HG03039 (cell line): ENCODE results near the gene ZFAND2A.
"Not testable (repeated sequence)": the region's sequence is repeated elsewhere in the genome, so short reads cannot be mapped to it uniquely, and the experiment has no call there.

Experiments
- ATAC-seq: cut with Tn5 transposase; IDR thresholded peaks from one replicate; pipeline ENCODE4 v1.9.1; 2021; ENCODE audit warnings: mild to moderate bottlenecking, moderate library complexity; ENCODE audit not compliant: unreplicated experiment

The ZFAND2A gene, protein sequence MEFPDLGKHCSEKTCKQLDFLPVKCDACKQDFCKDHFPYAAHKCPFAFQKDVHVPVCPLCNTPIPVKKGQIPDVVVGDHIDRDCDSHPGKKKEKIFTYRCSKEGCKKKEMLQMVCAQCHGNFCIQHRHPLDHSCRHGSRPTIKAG

DNA sequence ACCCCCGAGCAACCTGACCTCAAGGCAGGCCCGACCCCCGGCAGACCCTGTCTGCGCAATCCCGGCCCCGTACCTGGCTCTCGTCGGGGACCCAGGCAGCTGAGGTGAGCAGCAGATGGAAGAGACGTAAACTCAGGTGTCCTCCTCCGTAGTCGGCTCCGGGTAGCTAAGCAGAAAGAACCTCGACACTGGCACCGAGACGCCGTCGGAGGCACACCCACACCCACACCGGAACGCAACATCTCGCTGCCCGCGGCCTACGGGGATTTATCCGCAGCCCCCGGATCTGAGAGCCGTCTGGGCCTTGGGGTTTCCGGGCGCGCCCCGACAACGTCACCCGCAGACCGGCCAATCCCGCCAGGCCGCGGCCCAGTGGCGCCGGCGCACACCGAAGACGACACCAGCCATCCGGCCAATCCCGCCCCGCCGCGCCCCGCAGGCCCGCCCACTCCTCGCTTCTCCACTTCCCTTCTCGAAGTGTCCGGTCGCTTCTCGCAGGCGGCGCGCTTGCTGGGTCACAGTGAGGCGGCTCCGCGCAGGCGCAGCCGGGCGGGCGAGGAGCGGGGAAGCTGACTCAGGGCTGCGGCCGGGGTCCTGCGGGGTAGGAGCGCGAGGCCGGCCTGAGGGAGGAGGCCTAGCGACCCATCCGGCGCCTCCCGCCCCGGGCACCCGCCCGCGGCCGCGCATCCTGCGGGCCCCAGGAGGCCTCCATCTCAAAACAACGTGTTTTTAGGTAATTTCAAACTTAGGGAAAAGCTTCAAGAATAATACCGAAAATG is at the start of gene ZFAND2A:
ZFAND2A (minus strand) TSS at position 306 of the 779 bp plus-strand sequence. CDS start 1,984 bp downstream, outside the sequence.
- peak; percentile 93 for ATAC-seq

GRCh38 chr7:1209097-1209496 is 49.1 kb upstream of the ZFAND2A start:
- no peak for ATAC-seq

DNA sequence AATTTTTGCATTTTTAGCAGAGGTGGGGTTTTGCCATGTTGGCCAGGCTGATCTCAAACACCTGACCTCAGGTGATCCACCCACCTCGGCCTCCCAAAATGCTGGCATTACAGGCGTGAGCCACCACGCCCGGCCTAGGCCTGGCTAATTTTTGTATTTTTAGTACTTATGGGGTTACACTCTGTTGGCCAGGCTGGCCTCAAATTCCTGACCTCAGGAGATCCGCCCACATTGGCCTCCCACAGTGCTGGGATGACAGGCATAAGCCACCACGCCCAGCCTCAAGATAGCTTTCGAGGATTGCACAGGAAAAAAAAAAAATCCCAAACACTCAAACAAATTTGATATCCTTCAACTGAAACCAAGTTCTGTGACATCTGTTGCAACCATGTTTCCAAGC is 45.7 kb upstream of the ZFAND2A start:
- ATAC-seq, result not testable (repeated sequence)

DNA sequence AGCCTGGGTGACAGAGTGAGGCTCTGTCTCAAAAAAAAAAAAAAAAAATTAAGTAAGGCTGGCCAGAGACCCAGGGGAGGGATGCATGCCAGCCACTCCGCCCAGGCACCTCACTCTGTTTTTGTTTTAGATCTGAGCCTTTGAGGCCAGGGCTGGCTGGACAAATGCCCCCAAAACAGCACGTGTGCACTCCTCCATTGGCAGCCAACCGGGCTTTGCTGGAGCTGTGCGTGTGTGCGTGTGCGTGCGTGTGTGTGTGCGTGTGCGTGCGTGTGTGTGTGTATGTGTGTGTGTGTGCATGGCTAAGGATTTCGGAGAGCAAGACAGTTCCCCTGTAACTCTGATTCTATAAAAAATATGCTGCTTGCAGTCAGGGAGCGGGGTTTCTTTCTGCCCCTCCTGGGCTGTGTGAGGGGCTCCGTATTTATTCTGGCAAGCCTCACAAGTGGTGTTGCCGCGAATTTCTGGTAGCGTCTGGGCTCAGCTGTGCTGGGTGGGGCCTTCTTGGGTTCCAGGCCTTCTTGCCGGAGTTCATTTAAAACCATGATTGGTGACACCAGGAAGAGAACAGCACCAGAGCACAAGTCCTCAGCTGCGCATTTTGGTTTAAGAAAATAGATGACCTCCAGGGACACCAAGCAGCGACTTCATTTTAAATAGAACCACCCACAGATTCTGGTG is 44.6 kb upstream of the ZFAND2A start:
- no peak for ATAC-seq

GRCh38 chr7:1202914-1203313 is 42.9 kb upstream of the ZFAND2A start:
- ATAC-seq, result not testable (repeated sequence)

GRCh38 chr7:1201916-1202315 is 41.9 kb upstream of the ZFAND2A start:
- ATAC-seq, result no peak

DNA sequence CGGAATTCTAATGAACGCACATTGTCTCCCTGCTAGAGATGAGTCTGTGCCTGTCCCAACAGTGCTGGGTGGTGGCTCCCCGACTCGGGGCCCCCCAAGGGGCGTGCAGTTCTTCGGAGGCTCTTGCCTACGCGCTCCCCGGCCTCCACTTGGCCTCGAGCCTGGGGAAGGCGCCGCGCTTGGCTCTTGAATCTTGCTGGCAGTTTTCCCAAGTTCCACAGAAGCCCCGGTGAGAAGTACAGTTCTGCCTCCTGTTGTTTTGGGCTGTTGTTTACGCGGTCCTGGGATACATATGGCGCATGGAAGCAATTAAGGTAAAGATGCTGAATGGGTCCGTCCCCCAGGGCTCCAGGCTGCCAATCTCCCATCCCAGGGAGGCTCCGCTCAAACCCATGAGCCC is 40.0 kb upstream of the ZFAND2A start:
- ATAC-seq, result no peak

DNA sequence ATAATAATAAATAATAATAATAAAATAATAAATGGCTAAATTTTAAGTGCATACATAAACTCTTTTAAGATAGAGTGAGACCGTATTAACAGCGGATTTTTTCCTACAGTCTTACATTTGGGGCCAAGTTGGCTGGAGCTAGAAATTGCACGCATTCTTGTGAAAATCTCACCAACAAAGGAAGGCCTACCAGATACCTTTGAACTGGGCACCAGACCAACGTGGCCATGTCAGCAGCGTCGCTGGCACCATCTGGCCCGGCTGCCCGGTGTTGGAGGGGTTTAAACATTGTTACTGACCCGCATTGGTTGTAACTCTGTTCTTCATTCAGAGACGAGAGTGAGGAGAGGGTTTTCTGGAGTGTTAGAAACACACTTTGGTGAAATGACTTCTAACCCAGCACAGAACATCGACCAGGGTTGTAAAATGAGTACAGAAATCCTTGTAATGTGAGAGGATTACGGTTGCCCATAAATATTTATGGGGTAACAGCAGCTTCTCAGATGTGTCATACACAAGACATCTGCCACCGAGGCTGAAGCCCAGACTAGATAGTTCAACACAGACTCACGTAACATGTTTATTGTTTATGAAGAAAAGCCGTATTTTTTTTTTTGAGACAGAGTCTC is 38.1 kb upstream of the ZFAND2A start:
- no peak for ATAC-seq

GRCh38 chr7:1196950-1197349 is 37.0 kb upstream of the ZFAND2A start:
- no peak for ATAC-seq

GRCh38 chr7:1196441-1196840 is 36.4 kb upstream of the ZFAND2A start:
- not testable (repeated sequence) for ATAC-seq

GRCh38 chr7:1193593-1194424 is 33.8 kb upstream of the ZFAND2A start:
- no peak for ATAC-seq

DNA sequence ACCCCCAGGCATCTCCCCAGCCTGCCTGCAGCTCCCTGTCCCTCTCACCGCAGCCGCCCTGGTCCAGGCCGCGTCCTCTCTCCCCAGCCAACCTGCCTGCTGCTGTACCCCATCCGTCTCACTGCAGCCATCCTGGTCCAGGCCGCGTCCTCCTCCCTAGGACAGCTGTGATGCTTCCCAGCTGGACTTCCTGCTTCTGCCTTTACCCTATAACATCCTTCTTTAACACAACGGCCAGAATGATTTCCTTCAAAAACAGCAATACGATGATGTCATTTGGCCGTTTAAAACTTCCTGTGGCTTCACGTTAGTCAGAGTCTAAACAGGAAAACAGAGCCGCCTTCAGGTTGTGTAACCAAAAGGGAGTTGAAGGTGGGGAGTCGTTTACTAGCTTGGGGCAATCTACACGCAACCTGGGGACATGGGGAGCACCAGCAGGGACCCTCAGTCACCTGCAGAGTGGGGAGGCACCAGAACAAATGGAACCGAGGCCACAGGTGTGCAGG is 32.2 kb upstream of the ZFAND2A start:
- ATAC-seq, result no peak

GRCh38 chr7:1189986-1190772 is 30.2 kb upstream of the ZFAND2A start:
- ATAC-seq, result no peak

GRCh38 chr7:1188720-1189294 is 28.8 kb upstream of the ZFAND2A start:
- ATAC-seq, result no peak

- no peak for ATAC-seq
Measured at GRCh38 chr7:1187127-1187526, 27.1 kb upstream of the ZFAND2A start.

DNA sequence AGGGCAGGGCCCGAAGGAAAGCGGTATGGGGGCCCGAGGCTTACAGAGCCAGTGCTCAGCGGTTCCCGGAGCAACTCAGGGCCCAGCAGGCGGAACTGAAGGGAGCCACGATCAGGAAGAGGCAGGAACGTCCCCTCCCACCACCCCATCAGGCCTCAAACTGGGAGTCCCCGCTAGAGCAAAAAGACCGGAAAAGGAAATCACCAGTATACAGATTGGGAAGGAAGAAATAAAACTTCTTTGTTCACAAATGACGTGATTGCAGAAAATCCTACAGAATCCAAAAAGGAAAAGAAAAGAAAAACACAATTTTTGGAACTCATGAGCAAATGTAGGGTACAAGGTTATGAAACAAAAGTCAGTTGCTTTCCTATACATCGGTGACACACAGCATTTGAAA is 21.6 kb upstream of the ZFAND2A start:
- no peak for ATAC-seq

DNA sequence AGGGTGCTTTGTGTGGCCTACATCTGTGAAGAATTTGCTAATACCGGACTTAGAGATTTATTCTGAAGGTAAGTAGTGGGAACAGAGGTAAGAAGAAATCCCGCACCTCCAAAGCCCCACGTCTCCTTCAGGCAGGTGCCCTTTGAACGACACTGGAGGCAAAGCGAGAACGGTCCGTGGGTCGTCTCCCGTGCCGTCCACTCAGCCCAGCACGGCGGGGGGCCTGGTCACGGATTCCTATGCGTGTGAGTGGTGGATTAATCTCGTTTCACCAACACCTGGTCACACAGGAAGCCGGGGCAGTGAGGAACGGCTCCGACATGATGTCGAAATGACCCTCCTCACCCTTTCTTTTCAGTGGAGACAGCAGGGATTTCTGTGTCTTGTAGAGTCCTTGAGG is 21.0 kb upstream of the ZFAND2A start:
- no peak for ATAC-seq

DNA sequence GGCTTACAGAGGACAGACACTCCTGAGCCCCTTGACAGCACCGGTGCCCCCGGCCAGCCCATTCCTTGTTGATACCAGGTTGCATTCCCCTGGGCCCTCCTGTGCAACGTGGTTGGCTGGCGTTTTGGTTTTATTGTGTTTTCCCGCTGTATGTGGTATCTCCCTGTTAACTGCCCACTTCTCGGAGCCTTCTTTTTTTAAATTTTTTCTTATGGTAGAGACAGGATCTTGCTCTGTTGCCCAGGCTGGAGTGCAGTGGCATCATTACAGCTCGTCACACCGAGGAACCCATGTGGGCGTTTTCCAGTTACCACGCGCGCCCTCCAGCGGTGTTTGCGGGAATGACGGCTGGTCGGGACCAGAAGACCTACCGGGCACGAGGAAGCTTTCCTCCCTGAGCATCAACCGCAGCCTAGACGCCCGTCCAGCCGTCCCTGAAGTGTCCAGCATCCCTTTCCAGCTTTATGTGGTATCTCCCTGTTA is 16.9 kb upstream of the ZFAND2A start:
- ATAC-seq, result no peak
